Astrocyte of the cerebellum (primary cell): ENCODE results near the gene ENG.
"Not testable (repeated sequence)": the region's sequence is repeated elsewhere in the genome, so short reads cannot be mapped to it uniquely, and the experiment has no call there.

Experiments
- DNase-seq: peaks from one replicate; pipeline ENCODE4 v3.0.0-alpha.2; 2011; ENCODE audit warnings: low read depth
- H3K4me3 ChIP-seq: 2 replicates; pipeline ENCODE4 v1.5.1; 2011; ENCODE audit warnings: mild to moderate bottlenecking, low read depth, low read length, moderate library complexity
- in situ Hi-C: cut with HindIII; loops from 2 replicates; pipeline ENCODE4 v1.10.0; 2017; ENCODE audit warnings: low sequenced_read_pairs
- TF ChIP-seq, protein P1 (sequence below): IDR thresholded peaks from 2 replicates; pipeline ENCODE4 v1.5.1; 2012; ENCODE audit warnings: low read length, low read depth, moderate library complexity, mild to moderate bottlenecking; ENCODE audit errors: missing control alignments

The ENG gene

DNA sequence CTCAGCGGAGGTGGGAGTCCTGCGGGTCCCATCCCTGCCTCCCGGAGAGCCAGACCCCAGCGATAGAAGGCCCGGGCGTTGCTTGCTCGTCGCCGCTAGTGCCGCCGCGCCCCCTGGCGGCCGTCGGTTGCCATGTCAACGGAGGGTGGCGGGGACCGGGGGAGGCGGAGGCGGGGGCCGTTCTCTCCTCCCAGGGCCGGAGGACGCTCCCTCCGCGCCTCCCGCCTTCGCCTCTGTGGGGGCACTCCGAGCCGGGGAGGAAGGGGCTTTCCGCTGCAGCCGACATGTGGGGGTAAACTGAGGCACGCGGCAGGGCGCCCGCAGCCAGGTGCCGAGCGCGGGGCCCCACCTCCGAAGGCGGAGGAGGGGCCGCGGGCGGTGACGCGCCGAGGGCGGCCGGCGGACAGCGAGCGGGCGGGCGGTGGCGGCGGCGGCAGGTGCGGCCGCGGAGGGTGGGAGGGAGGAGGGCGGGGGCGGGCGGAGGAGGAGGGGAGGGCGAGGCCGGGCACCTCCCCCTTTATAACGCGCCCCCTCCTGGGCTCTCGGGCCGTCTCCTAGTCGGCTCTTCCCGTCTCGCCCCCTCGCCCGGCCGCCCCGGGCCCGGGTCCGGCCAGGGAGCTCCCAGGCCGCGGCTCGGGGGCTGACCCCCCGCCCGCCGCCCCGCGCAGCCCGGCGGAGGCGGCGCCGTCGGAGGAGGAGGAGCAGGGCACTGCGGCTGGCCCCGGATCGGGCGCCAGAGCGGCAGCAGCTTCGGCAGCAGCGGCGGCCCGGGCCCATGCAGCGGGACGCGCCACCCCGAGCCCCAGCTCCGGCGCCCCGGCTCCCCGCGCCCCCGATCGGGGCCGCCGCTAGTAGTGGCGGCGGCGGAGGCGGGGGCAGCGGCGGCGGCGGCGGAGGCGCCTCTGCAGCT lies 69.2 kb downstream of the ENG start:
- in situ Hi-C loops: no loop called here
- H3K4me3 ChIP-seq: peak overlapping the region; percentile 93
- TF ChIP-seq, protein P1, sequence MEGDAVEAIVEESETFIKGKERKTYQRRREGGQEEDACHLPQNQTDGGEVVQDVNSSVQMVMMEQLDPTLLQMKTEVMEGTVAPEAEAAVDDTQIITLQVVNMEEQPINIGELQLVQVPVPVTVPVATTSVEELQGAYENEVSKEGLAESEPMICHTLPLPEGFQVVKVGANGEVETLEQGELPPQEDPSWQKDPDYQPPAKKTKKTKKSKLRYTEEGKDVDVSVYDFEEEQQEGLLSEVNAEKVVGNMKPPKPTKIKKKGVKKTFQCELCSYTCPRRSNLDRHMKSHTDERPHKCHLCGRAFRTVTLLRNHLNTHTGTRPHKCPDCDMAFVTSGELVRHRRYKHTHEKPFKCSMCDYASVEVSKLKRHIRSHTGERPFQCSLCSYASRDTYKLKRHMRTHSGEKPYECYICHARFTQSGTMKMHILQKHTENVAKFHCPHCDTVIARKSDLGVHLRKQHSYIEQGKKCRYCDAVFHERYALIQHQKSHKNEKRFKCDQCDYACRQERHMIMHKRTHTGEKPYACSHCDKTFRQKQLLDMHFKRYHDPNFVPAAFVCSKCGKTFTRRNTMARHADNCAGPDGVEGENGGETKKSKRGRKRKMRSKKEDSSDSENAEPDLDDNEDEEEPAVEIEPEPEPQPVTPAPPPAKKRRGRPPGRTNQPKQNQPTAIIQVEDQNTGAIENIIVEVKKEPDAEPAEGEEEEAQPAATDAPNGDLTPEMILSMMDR: peak; percentile 76
- DNase-seq: no peak

DNA sequence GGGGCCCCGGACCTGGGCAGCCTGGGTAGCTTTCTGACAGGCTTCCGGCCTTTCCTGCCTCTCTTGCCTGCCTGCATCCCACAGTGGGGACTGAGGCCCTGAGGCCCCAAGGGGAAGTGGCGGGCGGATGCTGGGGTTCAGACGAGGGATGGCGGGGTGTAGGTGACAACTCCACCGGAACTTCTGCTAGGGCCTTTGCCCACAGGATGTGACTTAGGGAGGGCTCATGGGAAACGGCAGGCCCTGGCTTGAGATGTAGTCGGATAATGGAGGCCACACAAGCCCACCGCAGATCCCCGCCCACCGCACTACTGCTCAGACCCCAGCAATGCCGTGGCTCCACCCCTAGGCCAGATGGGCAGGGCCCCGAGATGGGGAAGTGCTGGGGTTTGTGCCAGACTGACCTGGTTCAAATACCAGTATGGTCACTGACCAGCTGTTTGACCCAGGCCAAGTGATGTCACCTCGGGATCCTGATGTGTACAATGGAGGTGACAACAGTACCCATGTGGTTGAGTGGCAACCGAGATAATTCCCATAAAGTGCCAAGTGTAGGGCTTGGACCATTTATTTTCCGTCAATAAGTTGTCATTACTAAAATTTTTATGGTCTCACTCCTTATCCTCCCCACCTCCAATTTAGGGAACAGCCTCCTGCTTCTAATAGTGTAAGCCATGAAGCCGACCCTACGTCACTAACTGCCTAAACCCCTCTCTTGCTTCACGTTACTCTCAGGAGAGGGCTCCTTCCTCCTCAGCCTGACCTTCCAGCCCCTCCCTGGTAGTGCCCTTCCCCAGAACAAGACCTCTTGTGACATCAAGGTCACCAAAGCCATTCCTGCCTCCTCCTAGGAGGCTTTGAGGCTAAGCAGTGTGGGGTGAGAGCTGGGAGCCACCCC lies 71.1 kb downstream of the ENG start:
- no peak overlapping the region for H3K4me3 ChIP-seq
- TF ChIP-seq, protein P1: no peak
- in situ Hi-C loops: no loop called here
- no peak for DNase-seq

DNA sequence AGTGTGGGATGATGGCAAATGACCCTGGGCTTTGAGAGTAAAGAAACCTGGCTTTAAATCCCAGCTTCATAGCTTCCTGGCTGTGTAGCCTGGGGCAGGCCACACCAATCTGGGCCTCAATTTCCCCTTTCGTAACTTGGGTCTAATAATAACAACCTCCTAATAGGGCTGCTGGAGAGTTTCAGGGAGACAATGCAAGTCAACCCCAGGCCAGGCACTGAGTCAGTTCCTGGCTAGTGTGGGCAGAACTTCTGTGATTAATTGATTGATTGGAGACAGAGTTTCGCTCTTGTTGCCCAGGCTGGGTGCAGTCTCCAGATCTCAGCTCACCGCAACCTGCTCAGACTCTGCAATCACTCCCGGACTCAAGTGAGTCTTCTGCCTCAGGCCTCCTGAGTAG lies 72.7 kb downstream of the ENG start:
- no peak for DNase-seq
- in situ Hi-C loops: no loop called here
- TF ChIP-seq, protein P1: no peak
- no peak overlapping the region for H3K4me3 ChIP-seq

DNA sequence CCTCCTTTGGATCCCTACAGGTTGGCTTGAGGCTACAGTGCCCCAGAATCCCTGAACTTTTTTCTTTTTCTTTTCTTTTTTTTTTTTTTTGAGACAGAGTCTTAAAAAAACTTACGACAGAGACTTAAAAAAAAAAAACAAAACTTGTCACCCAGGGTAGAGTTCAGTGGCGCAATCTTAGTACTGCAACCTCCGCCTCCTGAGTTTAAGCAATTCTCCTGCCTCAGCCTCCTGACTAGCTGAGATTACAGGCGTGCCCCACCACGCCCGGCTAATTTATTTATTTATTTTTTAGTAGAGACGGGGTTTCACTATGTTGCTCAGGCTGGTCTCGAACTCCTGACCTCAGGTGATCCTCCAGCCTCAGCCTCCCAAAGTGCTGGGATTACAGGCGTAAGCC lies 73.5 kb downstream of the ENG start:
- DNase-seq, H3K4me3 ChIP-seq, in situ Hi-C loops: not testable (repeated sequence)

DNA sequence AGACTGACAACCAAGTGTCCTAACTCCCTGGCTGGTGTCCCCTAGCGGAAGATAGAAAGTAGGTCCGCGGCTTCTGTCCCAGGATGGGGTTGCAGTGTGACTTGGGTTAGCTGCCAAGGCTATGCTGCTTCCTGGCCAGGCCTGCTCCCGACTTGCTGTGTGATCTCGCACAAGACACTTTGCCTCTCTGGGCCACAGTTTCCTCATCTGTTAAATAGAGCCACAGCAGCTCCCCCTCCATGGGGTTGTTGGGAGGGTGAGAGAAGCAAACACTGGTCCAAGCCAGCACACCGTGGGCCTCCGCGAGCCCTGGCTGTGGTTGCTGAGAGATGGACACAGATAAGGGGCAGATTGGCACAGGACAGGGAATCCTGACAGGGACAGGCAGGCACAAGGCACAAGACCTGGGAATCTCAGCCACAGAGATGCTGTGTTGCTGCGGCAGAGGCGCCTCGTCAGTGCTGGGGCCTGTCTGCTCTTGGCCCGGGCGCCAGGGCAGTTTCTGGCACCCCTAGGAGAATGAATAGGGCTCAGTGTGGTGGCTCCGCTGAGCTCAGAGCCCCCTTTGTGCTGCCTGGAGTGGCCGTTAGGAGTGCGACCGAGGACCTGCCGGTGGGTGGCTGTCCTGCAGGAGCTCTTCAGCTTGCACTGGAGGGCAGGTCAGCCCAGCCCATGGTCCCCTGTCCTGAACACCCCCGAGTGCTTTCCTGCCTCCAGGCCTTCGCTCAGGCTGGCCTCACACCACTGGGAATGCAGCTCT lies 74.2 kb downstream of the ENG start:
- no peak overlapping the region for H3K4me3 ChIP-seq
- TF ChIP-seq, protein P1: no peak
- in situ Hi-C loops: no loop called here
- DNase-seq: no peak

DNA sequence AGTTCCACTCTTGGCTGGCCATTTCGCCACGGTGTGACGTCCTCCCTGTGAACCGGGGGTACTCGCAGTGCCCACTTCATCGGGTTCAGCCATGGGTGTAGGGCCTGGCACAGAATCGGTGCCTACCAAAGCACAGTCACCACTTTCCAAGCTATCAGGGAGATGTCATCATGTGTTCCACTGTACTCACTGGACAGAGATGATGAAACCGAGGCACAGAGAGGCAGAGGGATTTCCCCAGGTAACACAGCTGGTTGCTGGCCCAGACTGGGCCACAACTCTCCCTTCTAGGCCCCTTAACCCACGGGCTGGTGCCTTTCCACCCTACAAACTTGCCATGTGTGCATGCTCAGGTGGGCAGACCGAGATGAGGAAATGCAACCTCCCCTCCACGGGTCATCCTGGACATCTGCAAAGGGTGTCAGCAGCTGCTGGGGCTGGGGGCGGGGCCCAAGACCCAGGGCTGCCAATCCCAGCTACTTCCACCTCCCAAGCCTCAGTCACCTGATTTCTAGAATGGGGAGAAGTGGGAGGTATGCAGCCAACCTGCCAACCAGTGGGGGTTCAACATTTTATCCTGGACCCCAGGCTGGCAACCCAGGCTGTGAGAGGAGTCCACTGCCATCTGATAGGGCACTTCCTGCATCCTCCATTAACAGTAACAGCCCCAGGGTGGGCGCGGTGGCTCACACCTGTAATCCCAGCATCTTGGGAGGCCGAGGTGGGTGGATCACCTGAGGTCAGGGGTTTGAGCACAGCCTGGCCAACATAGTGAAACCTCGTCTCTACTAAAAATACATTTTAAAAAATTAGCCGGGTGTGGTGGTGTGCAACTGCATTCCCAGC lies 75.1 kb downstream of the ENG start:
- in situ Hi-C loops: no loop called here
- no peak overlapping the region for H3K4me3 ChIP-seq
- no peak for DNase-seq
- TF ChIP-seq, protein P1: no peak
